Activated B cell treated with CpG ODN at 0.5 μM for 24 hours (primary cell): ENCODE results near the gene BNIP5. TPM values are rescaled to one million over a fixed set of nuclear protein-coding genes. Genes with fewer than 3 reads are reported as not detected.

Source experiments
- ATAC-seq: fragments of 200-7000 bp; cut with Tn5 transposase; one replicate; pipeline ENCODE4 v1.10.0; 2021; ENCODE audit warnings: low read depth, mild to moderate bottlenecking, moderate library complexity
- CTCF ChIA-PET: fragments of 350-600 bp; sonication (Branson Sonifier 250); formaldehyde crosslinking; loops from one replicate; lab custom pipeline; 2021; ENCODE audit warnings: antibody characterized with exemption; lab: Charles Lee
- POLR2A ChIA-PET: fragments of 350-600 bp; sonication (Branson Sonifier 250); formaldehyde crosslinking; loops from one replicate; lab custom pipeline; 2021; ENCODE audit warnings: antibody characterized with exemption; lab: Charles Lee
- DNase-seq: peaks from one replicate; pipeline ENCODE4 v3.0.0; 2022
- H3K27ac Mint-ChIP-seq: one replicate; pipeline ENCODE4 v1.8.0; 2020; ENCODE audit warnings: mixed read lengths
- H3K27me3 Mint-ChIP-seq: one replicate; pipeline ENCODE4 v1.8.0; 2021; ENCODE audit warnings: mixed read lengths
- H3K36me3 Mint-ChIP-seq: one replicate; pipeline ENCODE4 v1.8.0; 2021; ENCODE audit warnings: low read depth, mixed read lengths
- H3K4me1 Mint-ChIP-seq: one replicate; pipeline ENCODE4 v1.8.0; 2021; ENCODE audit warnings: mixed read lengths
- H3K4me3 Mint-ChIP-seq: one replicate; pipeline ENCODE4 v1.8.0; 2020; ENCODE audit warnings: mild to moderate bottlenecking, mixed read lengths
- H3K9me3 Mint-ChIP-seq: one replicate; pipeline ENCODE4 v1.8.0; 2020; ENCODE audit warnings: mixed read lengths
- CTCF ChIP-seq: fragments of 200-600 bp; IDR thresholded peaks from one replicate; pipeline ENCODE4 v1.8.0; 2022; ENCODE audit warnings: antibody characterized with exemption, mild to moderate bottlenecking
- intact Hi-C: fragments of 100-400 bp; cut with micrococcal nuclease; formaldehyde crosslinking; loops from one replicate; pipeline ENCODE4 v1.15.1; 2024
- total RNA-seq: library from RNA; stranded (reverse); gene quantifications from 2 replicates; pipeline ENCODE4 v1.2.3, GENCODE V29; 2022

The BNIP5 gene
- total RNA-seq, 1 donor from 2014 or later, result 0.11 TPM

- Mint-ChIP-seq H3K36me3 (no peaks in the 10 kb centered on the region), H3K4me1 (no peaks in the 10 kb centered on the region), H3K27ac (no peak overlapping the region), H3K4me3 (no peak overlapping the region), H3K9me3 (no peaks in the 10 kb centered on the region), H3K27me3 (no peaks in the 10 kb centered on the region)
- ChIA-PET POLR2A (no interaction called here), CTCF (interaction anchor here (0.6 to 3.8 kb wide), 2 partner anchors 15 to 18 kb away, joined by 3 to 13 read pairs; no protein-coding TSS in a partner anchor)
- ATAC-seq (no peak), DNase-seq (no peak)
- no peak for TF ChIP-seq CTCF
- intact Hi-C loops, result no loop called here
Measured at GRCh38 chr6:36319821-36320220, 16.9 kb downstream of the BNIP5 start.

GRCh38 chr6:36319436-36319762 lies 17.3 kb downstream of the BNIP5 start:
- no peak for TF ChIP-seq CTCF
- no peak for DNase-seq
- ChIA-PET CTCF (interaction anchor here (0.6 to 3.8 kb wide), 2 partner anchors 14 to 18 kb away, joined by 3 to 13 read pairs; no protein-coding TSS in a partner anchor), POLR2A (no interaction called here)
- no peaks in the 10 kb centered on the region for H3K36me3 Mint-ChIP-seq
- no peak overlapping the region for H3K4me3 Mint-ChIP-seq
- H3K9me3 Mint-ChIP-seq, result no peaks in the 10 kb centered on the region
- no peaks in the 10 kb centered on the region for H3K27me3 Mint-ChIP-seq
- no peak for ATAC-seq
- H3K4me1 Mint-ChIP-seq, result no peaks in the 10 kb centered on the region
- intact Hi-C loops, result no loop called here
- no peak overlapping the region for H3K27ac Mint-ChIP-seq

GRCh38 chr6:36318690-36319435 lies 17.8 kb downstream of the BNIP5 start:
- intact Hi-C loops, result no loop called here
- Mint-ChIP-seq H3K4me1 (peaks cover 2% of the 10 kb centered on the region), H3K27ac (no peak overlapping the region)

GRCh38 chr6:36317623-36318022 lies 19.1 kb downstream of the BNIP5 start:
- H3K9me3 Mint-ChIP-seq, result no peaks in the 10 kb centered on the region
- CTCF ChIA-PET, result interaction anchor here (3.8 kb wide), 1 partner anchor 16 kb away, joined by 13 read pairs; no protein-coding TSS in a partner anchor
- H3K4me3 Mint-ChIP-seq, result no peak overlapping the region
- POLR2A ChIA-PET, result no interaction called here
- ATAC-seq (no peak), DNase-seq (no peak)
- intact Hi-C loops, result no loop called here
- no peaks in the 10 kb centered on the region for H3K27me3 Mint-ChIP-seq
- H3K27ac Mint-ChIP-seq, result no peak overlapping the region
- H3K36me3 Mint-ChIP-seq, result no peaks in the 10 kb centered on the region
- peaks cover 13% of the 10 kb centered on the region for H3K4me1 Mint-ChIP-seq
- no peak for TF ChIP-seq CTCF

More at GRCh38 chr6:36318690-36319435, 17.8 kb downstream of the BNIP5 start:
- Mint-ChIP-seq H3K4me3 (no peak overlapping the region), H3K36me3 (no peaks in the 10 kb centered on the region), H3K27me3 (no peaks in the 10 kb centered on the region), H3K9me3 (no peaks in the 10 kb centered on the region)
- ChIA-PET POLR2A (no interaction called here), CTCF (interaction anchor here (3.8 kb wide), 1 partner anchor 17 kb away, joined by 13 read pairs; no protein-coding TSS in a partner anchor)
- ATAC-seq (no peak), DNase-seq (no peak)
- no peak for TF ChIP-seq CTCF

- ATAC-seq (no peak), DNase-seq (no peak)
- Mint-ChIP-seq H3K4me1 (peaks cover 20% of the 10 kb centered on the region), H3K27me3 (no peaks in the 10 kb centered on the region), H3K4me3 (no peak overlapping the region), H3K9me3 (no peaks in the 10 kb centered on the region), H3K36me3 (no peaks in the 10 kb centered on the region), H3K27ac (no peak overlapping the region)
- intact Hi-C loops, result no loop called here
- no peak for TF ChIP-seq CTCF
- ChIA-PET POLR2A (no interaction called here), CTCF (interaction anchor here (0.9 kb wide), 1 partner anchor 25 kb away, joined by 4 read pairs; no protein-coding TSS in a partner anchor)
Measured at GRCh38 chr6:36315921-36316320, 20.8 kb downstream of the BNIP5 start.
